Erythroblast (primary cell): ENCODE results near the gene CORO6.
"Not testable (repeated sequence)": the region's sequence is repeated elsewhere in the genome, so short reads cannot be mapped to it uniquely, and the experiment has no call there.

Experiments
- GATA1 ChIP-seq: IDR thresholded peaks from 2 replicates; pipeline ENCODE4 v1.6.1; 2011; ENCODE audit warnings: low read depth, mild to moderate bottlenecking, control low read depth, low read length, moderate library complexity
- POLR2A ChIP-seq: IDR thresholded peaks from 2 replicates; pipeline ENCODE4 v1.6.1; 2011; ENCODE audit warnings: mild to moderate bottlenecking, low read length

DNA sequence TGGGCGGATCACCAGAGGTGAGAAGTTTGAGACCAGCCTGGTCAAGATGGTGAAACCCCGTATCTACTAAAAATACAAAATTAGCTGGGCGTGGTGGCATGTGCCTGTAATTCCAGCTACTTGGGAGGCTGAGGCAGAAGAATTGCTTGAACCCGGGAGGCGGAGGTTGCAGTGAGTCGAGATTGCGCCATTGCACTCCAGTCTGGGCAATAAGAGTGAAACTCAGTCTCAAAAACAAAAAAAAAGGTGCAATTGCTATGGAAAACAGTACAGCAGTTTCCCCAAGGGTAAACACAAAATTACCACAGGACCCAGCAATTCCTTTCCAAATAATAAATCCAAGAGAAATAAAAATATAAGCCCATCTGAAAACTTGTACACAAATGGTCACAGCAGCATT is 29.2 kb upstream of the CORO6 start:
- not testable (repeated sequence) for TF ChIP-seq POLR2A, GATA1
